GM23338 (cell line): ENCODE results near the gene RGS17. TPM values are rescaled to one million over a fixed set of nuclear protein-coding genes. Genes with fewer than 3 reads are reported as not detected.

ENCODE experiments used
- ATAC-seq: fragments of 200-7000 bp; cut with Tn5 transposase; 3 replicates; pipeline ENCODE4 v1.9.1; 2020
- DNase-seq: peaks from one replicate; pipeline ENCODE4 v3.0.0-alpha.2; 2015; ENCODE audit warnings: low spot score
- H2AFZ ChIP-seq: fragments of 200-600 bp; sonication (generic); 2 replicates; pipeline ENCODE4 v1.8.0; 2016; ENCODE audit warnings: antibody characterized with exemption, mild to moderate bottlenecking, moderate library complexity
- H3F3A ChIP-seq: fragments of 200-600 bp; sonication (generic); replicated peaks from 2 replicates; pipeline ENCODE4 v1.8.0; 2017; ENCODE audit warnings: antibody characterized with exemption, mixed run types, low read depth
- H3K27ac ChIP-seq: fragments of 200-600 bp; sonication (generic); 2 replicates; pipeline ENCODE4 v1.6.1; 2016; ENCODE audit warnings: low read depth
- H3K27me3 ChIP-seq: fragments of 200-600 bp; sonication (generic); 2 replicates; pipeline ENCODE4 v1.8.0; 2016; ENCODE audit warnings: mild to moderate bottlenecking, mixed run types, moderate library complexity; ENCODE audit not compliant: insufficient read depth
- H3K36me3 ChIP-seq: fragments of 200-600 bp; sonication (generic); 2 replicates; pipeline ENCODE4 v1.8.0; 2016; ENCODE audit warnings: mild to moderate bottlenecking; ENCODE audit not compliant: insufficient read depth
- H3K4me1 ChIP-seq: fragments of 200-600 bp; sonication (generic); 2 replicates; pipeline ENCODE4 v1.8.0; 2016; ENCODE audit warnings: mild to moderate bottlenecking, moderate library complexity; ENCODE audit not compliant: insufficient read depth
- H3K4me2 ChIP-seq: fragments of 200-600 bp; sonication (generic); 2 replicates; pipeline ENCODE4 v1.7.1; 2017; ENCODE audit warnings: mixed run types
- H3K4me3 ChIP-seq: fragments of 200-600 bp; sonication (generic); 2 replicates; pipeline ENCODE4 v1.6.1; 2016; ENCODE audit warnings: mixed run types
- H3K79me2 ChIP-seq: fragments of 200-600 bp; sonication (generic); replicated peaks from 2 replicates; pipeline ENCODE4 v1.8.0; 2017; ENCODE audit warnings: mild to moderate bottlenecking; ENCODE audit not compliant: insufficient read depth
- H3K9me2 ChIP-seq: fragments of 200-600 bp; sonication (generic); 2 replicates; pipeline ENCODE4 v1.8.0; 2017; ENCODE audit not compliant: insufficient read depth
- H4K20me1 ChIP-seq: fragments of 200-600 bp; sonication (generic); replicated peaks from 2 replicates; pipeline ENCODE4 v1.8.0; 2017; ENCODE audit warnings: mild to moderate bottlenecking; ENCODE audit not compliant: insufficient read depth
- H3K27ac Mint-ChIP-seq: 2 replicates; pipeline ENCODE4 v1.8.0; 2020; ENCODE audit warnings: inconsistent platforms, mild to moderate bottlenecking, moderate library complexity, mixed read lengths
- H3K27me3 Mint-ChIP-seq: 3 replicates; pipeline ENCODE4 v1.8.0; 2022; ENCODE audit warnings: low read depth, mild to moderate bottlenecking, moderate library complexity, mixed read lengths, inconsistent platforms; ENCODE audit not compliant: insufficient read depth, poor library complexity
- H3K36me3 Mint-ChIP-seq: 3 replicates; pipeline ENCODE4 v1.8.0; 2021; ENCODE audit warnings: low read depth, mild to moderate bottlenecking, inconsistent platforms, moderate library complexity, mixed read lengths
- H3K4me1 Mint-ChIP-seq: 3 replicates; pipeline ENCODE4 v1.8.0; 2020; ENCODE audit warnings: mild to moderate bottlenecking, inconsistent platforms, mixed read lengths
- H3K4me3 Mint-ChIP-seq: 3 replicates; pipeline ENCODE4 v1.8.0; 2021; ENCODE audit warnings: moderate library complexity, mild to moderate bottlenecking, inconsistent platforms, mixed read lengths
- H3K9me3 Mint-ChIP-seq: 3 replicates; pipeline ENCODE4 v1.8.0; 2020; ENCODE audit warnings: moderate library complexity, mild to moderate bottlenecking, inconsistent platforms, mixed read lengths
- CREB1 ChIP-seq: fragments of 250-450 bp; sonication (Bioruptor Pico); IDR thresholded peaks from 2 replicates; pipeline ENCODE4 v1.5.0; 2020; ENCODE audit warnings: low read depth, mild to moderate bottlenecking, moderate library complexity
- EZH2 ChIP-seq: fragments of 200-600 bp; sonication (generic); IDR thresholded peaks from one replicate; pipeline ENCODE4 v1.8.0; 2017; ENCODE audit warnings: antibody characterized with exemption, mild to moderate bottlenecking, low read depth; ENCODE audit not compliant: unreplicated experiment
- EZH2phosphoT487 ChIP-seq: fragments of 200-600 bp; sonication (generic); IDR thresholded peaks from one replicate; pipeline ENCODE4 v1.8.1; 2018; ENCODE audit warnings: antibody characterized with exemption; ENCODE audit not compliant: unreplicated experiment
- JUNB ChIP-seq: IDR thresholded peaks from one replicate; pipeline ENCODE4 v1.6.1; 2016; ENCODE audit warnings: antibody characterized with exemption; ENCODE audit not compliant: unreplicated experiment
- NANOG ChIP-seq: IDR thresholded peaks from 2 replicates; pipeline ENCODE4 v1.6.1; 2016; ENCODE audit warnings: antibody characterized with exemption, borderline replicate concordance
- POLR2AphosphoS5 ChIP-seq: IDR thresholded peaks from 2 replicates; pipeline ENCODE4 v1.6.1; 2016; ENCODE audit warnings: antibody characterized with exemption, low read depth
- STAT1 ChIP-seq: IDR thresholded peaks from one replicate; pipeline ENCODE4 v1.6.1; 2016; ENCODE audit warnings: antibody characterized with exemption; ENCODE audit not compliant: unreplicated experiment
- ZNF114 ChIP-seq: fragments of 250-450 bp; sonication (Bioruptor Pico); IDR thresholded peaks from 2 replicates; pipeline ENCODE4 v1.5.0; 2020; ENCODE audit warnings: mild to moderate bottlenecking, moderate library complexity
- ZNF331 ChIP-seq: fragments of 250-450 bp; sonication (Bioruptor Pico); IDR thresholded peaks from 2 replicates; pipeline ENCODE4 v1.5.0; 2020; ENCODE audit warnings: low read depth, mild to moderate bottlenecking, moderate library complexity
- ZNF462 ChIP-seq: fragments of 250-450 bp; sonication (Bioruptor Pico); IDR thresholded peaks from 2 replicates; pipeline ENCODE4 v1.5.0; 2020; ENCODE audit warnings: mild to moderate bottlenecking, moderate library complexity
- polyA plus RNA-seq: library from polyadenylated mRNA; unstranded; fragments of >200 nt; fragmentation: Nextera tagmentation; extraction: Ambion mirVana; gene quantifications from 2 replicates; pipeline ENCODE4 v1.2.1, GENCODE V29; 2016
- total RNA-seq: library from RNA; depleted of rRNA; stranded (reverse); fragments of >200 nt; shearing (Covaris generic); gene quantifications from 2 replicates; pipeline ENCODE4 v1.2.3, GENCODE V29; 2014
- TF ChIP-seq, protein P1 (sequence below): IDR thresholded peaks from one replicate; pipeline ENCODE4 v1.6.1; 2018; ENCODE audit warnings: antibody characterized with exemption; ENCODE audit not compliant: unreplicated experiment
- TF ChIP-seq, protein P2 (sequence below): IDR thresholded peaks from 2 replicates; pipeline ENCODE4 v1.6.1; 2016; ENCODE audit warnings: antibody characterized with exemption
- TF ChIP-seq, protein P3 (sequence below), 2 experiments: fragments of 200-600 bp in 1 of 2; sonication (generic) in 1 of 2; conservative IDR thresholded peaks; 2 replicates each; pipeline versions ENCODE4 v1.5.1 to v1.6.1; 2016 to 2017; ENCODE audit warnings: antibody characterized with exemption in 2 of 2, low read depth in 2 of 2, mild to moderate bottlenecking in 2 of 2, moderate library complexity in 1 of 2

The RGS17 gene
- total and polyA plus RNA-seq, 2 experiments from 2014 or later: 12.1 to 12.3 TPM

GRCh38 chr6:153167061-153167891 lies 36.2 kb upstream of the RGS17 start:
- no peaks in the 10 kb centered on the region; the same call in 1 of the 2 replicates for H3K9me2 ChIP-seq
- Mint-ChIP-seq H3K27me3 (no peaks in the 10 kb centered on the region), H3K36me3 (no peaks in the 10 kb centered on the region), H3K4me1 (peaks cover 4% of the 10 kb centered on the region; the same call in 2 of the 3 replicates), H3K27ac (peak overlapping the region; percentile 56; the same call in 1 of the 2 replicates), H3K9me3 (no peaks in the 10 kb centered on the region), H3K4me3 (no peak overlapping the region)
- no peaks in the 10 kb centered on the region for H3K4me1 ChIP-seq
- ATAC-seq (no peak), DNase-seq (no peak)
- no peaks in the 10 kb centered on the region for H3K36me3 ChIP-seq
- no peaks in the 10 kb centered on the region for H3K79me2 ChIP-seq
- H3F3A ChIP-seq: no peaks in the 10 kb centered on the region
- H3K4me2 ChIP-seq: no peak overlapping the region
- H2AFZ ChIP-seq: no peak overlapping the region
- H3K27ac ChIP-seq: no peak overlapping the region
- TF ChIP-seq ZNF331 (CRISPR knock-in tag): no peak
- TF ChIP-seq, protein P1, sequence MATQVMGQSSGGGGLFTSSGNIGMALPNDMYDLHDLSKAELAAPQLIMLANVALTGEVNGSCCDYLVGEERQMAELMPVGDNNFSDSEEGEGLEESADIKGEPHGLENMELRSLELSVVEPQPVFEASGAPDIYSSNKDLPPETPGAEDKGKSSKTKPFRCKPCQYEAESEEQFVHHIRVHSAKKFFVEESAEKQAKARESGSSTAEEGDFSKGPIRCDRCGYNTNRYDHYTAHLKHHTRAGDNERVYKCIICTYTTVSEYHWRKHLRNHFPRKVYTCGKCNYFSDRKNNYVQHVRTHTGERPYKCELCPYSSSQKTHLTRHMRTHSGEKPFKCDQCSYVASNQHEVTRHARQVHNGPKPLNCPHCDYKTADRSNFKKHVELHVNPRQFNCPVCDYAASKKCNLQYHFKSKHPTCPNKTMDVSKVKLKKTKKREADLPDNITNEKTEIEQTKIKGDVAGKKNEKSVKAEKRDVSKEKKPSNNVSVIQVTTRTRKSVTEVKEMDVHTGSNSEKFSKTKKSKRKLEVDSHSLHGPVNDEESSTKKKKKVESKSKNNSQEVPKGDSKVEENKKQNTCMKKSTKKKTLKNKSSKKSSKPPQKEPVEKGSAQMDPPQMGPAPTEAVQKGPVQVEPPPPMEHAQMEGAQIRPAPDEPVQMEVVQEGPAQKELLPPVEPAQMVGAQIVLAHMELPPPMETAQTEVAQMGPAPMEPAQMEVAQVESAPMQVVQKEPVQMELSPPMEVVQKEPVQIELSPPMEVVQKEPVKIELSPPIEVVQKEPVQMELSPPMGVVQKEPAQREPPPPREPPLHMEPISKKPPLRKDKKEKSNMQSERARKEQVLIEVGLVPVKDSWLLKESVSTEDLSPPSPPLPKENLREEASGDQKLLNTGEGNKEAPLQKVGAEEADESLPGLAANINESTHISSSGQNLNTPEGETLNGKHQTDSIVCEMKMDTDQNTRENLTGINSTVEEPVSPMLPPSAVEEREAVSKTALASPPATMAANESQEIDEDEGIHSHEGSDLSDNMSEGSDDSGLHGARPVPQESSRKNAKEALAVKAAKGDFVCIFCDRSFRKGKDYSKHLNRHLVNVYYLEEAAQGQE: no peak
- TF ChIP-seq, protein P2, sequence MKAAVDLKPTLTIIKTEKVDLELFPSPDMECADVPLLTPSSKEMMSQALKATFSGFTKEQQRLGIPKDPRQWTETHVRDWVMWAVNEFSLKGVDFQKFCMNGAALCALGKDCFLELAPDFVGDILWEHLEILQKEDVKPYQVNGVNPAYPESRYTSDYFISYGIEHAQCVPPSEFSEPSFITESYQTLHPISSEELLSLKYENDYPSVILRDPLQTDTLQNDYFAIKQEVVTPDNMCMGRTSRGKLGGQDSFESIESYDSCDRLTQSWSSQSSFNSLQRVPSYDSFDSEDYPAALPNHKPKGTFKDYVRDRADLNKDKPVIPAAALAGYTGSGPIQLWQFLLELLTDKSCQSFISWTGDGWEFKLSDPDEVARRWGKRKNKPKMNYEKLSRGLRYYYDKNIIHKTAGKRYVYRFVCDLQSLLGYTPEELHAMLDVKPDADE: no peak
- no peak for TF ChIP-seq NANOG
- TF ChIP-seq EZH2: no peak
- no peak for TF ChIP-seq ZNF462 (CRISPR knock-in tag)
- TF ChIP-seq STAT1: no peak
- no peak for TF ChIP-seq POLR2AphosphoS5
- no peak for TF ChIP-seq EZH2phosphoT487
- no peak for TF ChIP-seq CREB1
- TF ChIP-seq JUNB: no peak
- no peak for TF ChIP-seq ZNF114
- TF ChIP-seq, protein P3, sequence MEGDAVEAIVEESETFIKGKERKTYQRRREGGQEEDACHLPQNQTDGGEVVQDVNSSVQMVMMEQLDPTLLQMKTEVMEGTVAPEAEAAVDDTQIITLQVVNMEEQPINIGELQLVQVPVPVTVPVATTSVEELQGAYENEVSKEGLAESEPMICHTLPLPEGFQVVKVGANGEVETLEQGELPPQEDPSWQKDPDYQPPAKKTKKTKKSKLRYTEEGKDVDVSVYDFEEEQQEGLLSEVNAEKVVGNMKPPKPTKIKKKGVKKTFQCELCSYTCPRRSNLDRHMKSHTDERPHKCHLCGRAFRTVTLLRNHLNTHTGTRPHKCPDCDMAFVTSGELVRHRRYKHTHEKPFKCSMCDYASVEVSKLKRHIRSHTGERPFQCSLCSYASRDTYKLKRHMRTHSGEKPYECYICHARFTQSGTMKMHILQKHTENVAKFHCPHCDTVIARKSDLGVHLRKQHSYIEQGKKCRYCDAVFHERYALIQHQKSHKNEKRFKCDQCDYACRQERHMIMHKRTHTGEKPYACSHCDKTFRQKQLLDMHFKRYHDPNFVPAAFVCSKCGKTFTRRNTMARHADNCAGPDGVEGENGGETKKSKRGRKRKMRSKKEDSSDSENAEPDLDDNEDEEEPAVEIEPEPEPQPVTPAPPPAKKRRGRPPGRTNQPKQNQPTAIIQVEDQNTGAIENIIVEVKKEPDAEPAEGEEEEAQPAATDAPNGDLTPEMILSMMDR (conservative IDR thresholded peaks at IDR 0.05; ENCODE audit: low read depth in 2 of 2): no peak
- H3K27me3 ChIP-seq: no peaks in the 10 kb centered on the region
- H3K4me3 ChIP-seq: no peak overlapping the region
- no peaks in the 10 kb centered on the region for H4K20me1 ChIP-seq
